B cell (primary cell): ENCODE measurements around the gene AMN1.
"Not testable (repeated sequence)": the region's sequence is repeated elsewhere in the genome, so short reads cannot be mapped to it uniquely, and the experiment has no call there.

Source experiments
- EZH2 ChIP-seq: IDR thresholded peaks from 2 replicates; pipeline ENCODE4 v1.6.1; 2012; ENCODE audit warnings: borderline replicate concordance, low read depth, mild to moderate bottlenecking, moderate library complexity, low read length; ENCODE audit not compliant: insufficient read depth, poor library complexity, severe bottlenecking
- TF ChIP-seq, protein P1 (sequence below): fragments of 200-600 bp; IDR thresholded peaks from one replicate; pipeline ENCODE4 v1.8.0; 2022; ENCODE audit warnings: antibody characterized with exemption, mild to moderate bottlenecking

DNA sequence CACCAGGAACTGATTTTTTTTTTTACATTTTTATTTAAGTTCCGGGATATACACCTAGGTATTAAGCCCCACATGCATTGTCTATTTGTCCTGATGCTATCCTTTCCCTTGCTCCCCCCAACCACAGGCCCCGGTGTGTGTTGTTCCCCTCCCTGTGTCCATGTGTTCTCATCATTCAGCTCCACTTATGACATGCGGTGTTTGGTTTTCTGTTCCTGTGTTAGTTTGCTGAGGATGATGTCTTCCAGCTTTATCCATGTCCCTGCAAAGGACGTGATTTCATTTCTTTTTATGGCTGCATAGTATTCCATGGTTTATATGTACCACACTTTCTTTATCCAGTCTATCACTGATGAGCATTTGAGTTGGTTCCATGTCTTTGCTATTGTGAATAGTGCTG is 11.8 kb downstream of the AMN1 start:
- TF ChIP-seq, protein P1, sequence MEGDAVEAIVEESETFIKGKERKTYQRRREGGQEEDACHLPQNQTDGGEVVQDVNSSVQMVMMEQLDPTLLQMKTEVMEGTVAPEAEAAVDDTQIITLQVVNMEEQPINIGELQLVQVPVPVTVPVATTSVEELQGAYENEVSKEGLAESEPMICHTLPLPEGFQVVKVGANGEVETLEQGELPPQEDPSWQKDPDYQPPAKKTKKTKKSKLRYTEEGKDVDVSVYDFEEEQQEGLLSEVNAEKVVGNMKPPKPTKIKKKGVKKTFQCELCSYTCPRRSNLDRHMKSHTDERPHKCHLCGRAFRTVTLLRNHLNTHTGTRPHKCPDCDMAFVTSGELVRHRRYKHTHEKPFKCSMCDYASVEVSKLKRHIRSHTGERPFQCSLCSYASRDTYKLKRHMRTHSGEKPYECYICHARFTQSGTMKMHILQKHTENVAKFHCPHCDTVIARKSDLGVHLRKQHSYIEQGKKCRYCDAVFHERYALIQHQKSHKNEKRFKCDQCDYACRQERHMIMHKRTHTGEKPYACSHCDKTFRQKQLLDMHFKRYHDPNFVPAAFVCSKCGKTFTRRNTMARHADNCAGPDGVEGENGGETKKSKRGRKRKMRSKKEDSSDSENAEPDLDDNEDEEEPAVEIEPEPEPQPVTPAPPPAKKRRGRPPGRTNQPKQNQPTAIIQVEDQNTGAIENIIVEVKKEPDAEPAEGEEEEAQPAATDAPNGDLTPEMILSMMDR, result not testable (repeated sequence)
- not testable (repeated sequence) for TF ChIP-seq EZH2
